Measurements from ENCODE around the gene SERGEF. TPM values are rescaled to one million over a fixed set of nuclear protein-coding genes. Genes with fewer than 3 reads are reported as not detected.

The SERGEF gene
- total and polyA plus RNA-seq, 10 of the 15 experiments (the other 5 are each of a cell fraction or from before 2014, with no cell fraction given), result 14.6 to 27.8 (median 22.4) TPM

DNA sequence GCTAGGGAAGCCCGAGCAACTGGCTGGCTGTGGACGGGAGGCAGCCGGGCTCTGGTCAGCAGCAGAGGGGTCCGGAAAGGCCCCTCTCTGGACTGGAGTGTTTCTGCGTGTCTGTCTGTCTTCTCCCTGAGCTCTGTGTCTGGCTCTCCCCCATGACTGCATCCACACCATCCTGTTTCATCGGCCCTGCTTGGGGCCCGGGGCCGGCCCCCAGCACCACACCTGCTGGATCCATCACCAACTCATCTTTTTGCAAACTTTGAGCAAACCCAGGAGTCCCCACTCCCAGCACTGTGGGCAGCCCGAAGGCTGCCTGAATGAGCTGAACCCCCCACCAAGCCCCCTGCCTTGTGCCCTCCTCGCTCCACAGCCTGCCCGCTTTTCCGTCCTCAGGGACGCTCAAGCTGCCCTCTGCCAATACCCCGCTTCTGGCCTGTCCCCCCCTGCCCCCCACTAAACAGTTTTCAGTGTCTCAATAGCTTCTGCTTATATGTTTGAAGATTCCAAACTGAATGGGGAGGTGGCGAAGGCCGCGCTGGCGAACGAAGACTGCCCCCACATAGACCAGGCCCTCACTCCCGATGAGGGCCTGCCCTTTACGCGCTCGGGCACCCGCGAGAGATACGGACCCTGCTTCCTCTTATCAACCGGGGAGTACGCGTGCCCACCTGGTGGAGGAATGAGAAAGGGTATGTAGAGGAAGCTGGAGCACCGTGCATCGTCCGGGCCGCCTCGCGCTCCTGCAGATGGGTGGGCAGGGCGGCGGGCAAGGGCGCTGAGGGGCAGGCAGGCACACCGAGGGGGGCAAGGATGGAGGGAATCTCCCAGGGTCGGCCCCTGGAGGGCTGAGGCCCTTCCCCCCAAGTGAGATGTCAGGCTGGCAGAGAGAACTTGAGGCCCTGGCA, 233.6 kb downstream of the SERGEF start:
- H3K4me1 ChIP-seq (ENCODE audit: control insufficient read depth, insufficient read depth, low read length), result no peaks in the 10 kb centered on the region
- no peaks in the 10 kb centered on the region for H3K27me3 ChIP-seq (replicated peaks in 1 of 2; ENCODE audit: control insufficient read depth in 2 of 2, insufficient read depth in 2 of 2, low read length in 1 of 2)
- no TSS peak for BruUV-seq (replicated peaks)
- H3K4me2 ChIP-seq (ENCODE audit: control insufficient read depth, insufficient read depth), result no peak overlapping the region
- no peak for TF ChIP-seq TAF1 (IDR thresholded peaks at IDR 0.05; ENCODE audit: borderline replicate concordance, low read depth, low read length)
- DNase-seq (ENCODE audit: low read depth, low spot score) (no peak), FAIRE-seq (no peak), ATAC-seq (no peak)
- H3K9me3 ChIP-seq (replicated peaks; ENCODE audit: control insufficient read depth, insufficient read depth, low read length), result no peaks in the 10 kb centered on the region
- no peaks in the 10 kb centered on the region for H3K36me3 ChIP-seq (ENCODE audit: control insufficient read depth in 2 of 2, insufficient read depth in 2 of 2, low read length in 1 of 2)
- no peak overlapping the region for H3K9ac ChIP-seq (ENCODE audit: control insufficient read depth, insufficient read depth, low read length)
- no peaks in the 10 kb centered on the region for H3K79me2 ChIP-seq (ENCODE audit: control insufficient read depth, insufficient read depth, low read length)
- H3K4me3 ChIP-seq, result no peak overlapping the region
- 71% methylated on average over 40 of the region's 40 CpGs for WGBS (ENCODE audit: insufficient coverage, insufficient replicate concordance, low lambda C conversion rate, missing lambda C conversion rate)
- in situ Hi-C loops (cut with MboI), result no loop called here
- intact Hi-C loops (cut with micrococcal nuclease; ENCODE audit: unreplicated experiment), result no loop called here
- no peak overlapping the region for H2AFZ ChIP-seq (ENCODE audit: control insufficient read depth, low read depth, low read length)
- no peaks in the 10 kb centered on the region; the same call in 1 of the 2 replicates for H4K20me1 ChIP-seq (ENCODE audit: control insufficient read depth, insufficient read depth)
- POLR2A ChIA-PET, result no interaction called here
- RAD21 ChIA-PET (ENCODE audit: unreplicated experiment), result no interaction called here
- H3K27ac ChIP-seq (ENCODE audit: control insufficient read depth, insufficient read depth), result no peak overlapping the region
- CTCF ChIA-PET, result no interaction called here
- SMC1A ChIA-PET (ENCODE audit: uncharacterized antibody, unreplicated experiment), result no interaction called here

DNA sequence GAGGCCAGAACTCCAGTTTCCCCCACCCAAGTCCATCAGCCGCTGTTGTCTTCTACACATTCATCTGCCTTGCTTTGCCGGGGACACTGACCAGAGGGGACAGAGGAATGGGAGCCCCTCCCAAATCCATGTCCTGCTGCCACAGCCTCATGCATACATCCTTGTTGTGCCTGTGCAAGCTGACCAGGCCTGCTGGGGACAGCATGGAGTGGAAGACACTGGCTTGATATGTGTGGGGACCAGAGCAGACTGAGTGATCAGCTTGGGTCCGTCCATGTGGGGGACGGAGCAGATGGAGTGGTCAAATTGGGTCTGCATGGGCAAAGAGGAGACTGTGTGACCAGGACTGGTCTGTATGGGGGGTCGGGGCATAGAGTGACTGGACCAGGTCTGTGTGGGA, 234.5 kb downstream of the SERGEF start:
- POLR2A ChIA-PET, result no interaction called here
- TF ChIP-seq CBX5 (IDR thresholded peaks at IDR 0.05; ENCODE audit: low read depth) (no peak), SP1 (IDR thresholded peaks at IDR 0.05; ENCODE audit: low read depth, low read length) (no peak), RFX5 (IDR thresholded peaks at IDR 0.05; ENCODE audit: low read depth, low read length) (no peak), EZH2 (IDR thresholded peaks at IDR 0.05; ENCODE audit: borderline replicate concordance, control insufficient read depth, low read depth, low read length) (no peak), CUX1 (IDR thresholded peaks at IDR 0.05; ENCODE audit: insufficient replicate concordance, low read depth, low read length) (no peak), TCF3 (IDR thresholded peaks at IDR 0.05; ENCODE audit: borderline replicate concordance, insufficient read depth, low read depth, low read length) (no peak), TARDBP (IDR thresholded peaks at IDR 0.05; ENCODE audit: borderline replicate concordance) (no peak), NR2C2 (IDR thresholded peaks at IDR 0.05; ENCODE audit: borderline replicate concordance, control insufficient read depth, insufficient read length, low read depth) (no peak), CBX3 (IDR thresholded peaks at IDR 0.05; ENCODE audit: borderline replicate concordance, low read depth) (no peak), GATAD2B (conservative IDR thresholded peaks at IDR 0.05; ENCODE audit: low read depth) (no peak), EED (IDR thresholded peaks at IDR 0.05; ENCODE audit: low read depth) (no peak)

More for the DNA sequence above, 234.5 kb downstream of the SERGEF start:
- FAIRE-seq, result no peak
- no peaks in the 10 kb centered on the region for H3K79me2 ChIP-seq (ENCODE audit: control insufficient read depth, insufficient read depth, low read length)
- H2AFZ ChIP-seq (ENCODE audit: control insufficient read depth, low read depth, low read length), result no peak overlapping the region
- ATAC-seq, result no peak
- no peaks in the 10 kb centered on the region for H3K4me1 ChIP-seq (ENCODE audit: control insufficient read depth, insufficient read depth, low read length)
- ChIA-PET RAD21 (ENCODE audit: unreplicated experiment) (no interaction called here), SMC1A (ENCODE audit: uncharacterized antibody, unreplicated experiment) (no interaction called here), CTCF (no interaction called here)
- in situ Hi-C loops (cut with MboI), result no loop called here
- H3K27me3 ChIP-seq (replicated peaks in 1 of 2; ENCODE audit: control insufficient read depth in 2 of 2, insufficient read depth in 2 of 2, low read length in 1 of 2), result no peaks in the 10 kb centered on the region
- H3K4me2 ChIP-seq (ENCODE audit: control insufficient read depth, insufficient read depth), result no peak overlapping the region
- no peak for DNase-seq (ENCODE audit: low read depth, low spot score)
- no TSS peak for BruUV-seq (replicated peaks)
- no peaks in the 10 kb centered on the region for H3K9me3 ChIP-seq (replicated peaks; ENCODE audit: control insufficient read depth, insufficient read depth, low read length)
- H3K36me3 ChIP-seq (ENCODE audit: control insufficient read depth in 2 of 2, insufficient read depth in 2 of 2, low read length in 1 of 2), result no peaks in the 10 kb centered on the region
- H3K27ac ChIP-seq (ENCODE audit: control insufficient read depth, insufficient read depth), result no peak overlapping the region
- WGBS (ENCODE audit: insufficient coverage, insufficient replicate concordance, low lambda C conversion rate, missing lambda C conversion rate), result 34% methylated on average over 5 of the region's 5 CpGs
- H3K4me3 ChIP-seq, result no peak overlapping the region
- intact Hi-C loops (cut with micrococcal nuclease; ENCODE audit: unreplicated experiment), result no loop called here
- no peaks in the 10 kb centered on the region; the same call in 1 of the 2 replicates for H4K20me1 ChIP-seq (ENCODE audit: control insufficient read depth, insufficient read depth)
- H3K9ac ChIP-seq (ENCODE audit: control insufficient read depth, insufficient read depth, low read length), result no peak overlapping the region
